OCI-LY1 (cell line): ENCODE measurements around the gene HCFC1.

ENCODE experiments used
- CTCF ChIP-seq: fragments of 200-600 bp; sonication (generic), shearing (Covaris generic); IDR thresholded peaks from 2 replicates; pipeline ENCODE4 v1.5.1; 2017; ENCODE audit warnings: mild to moderate bottlenecking, antibody characterized with exemption, low read length, moderate library complexity, mixed read lengths
- EZH2 ChIP-seq: fragments of 200-600 bp; sonication (generic), shearing (Covaris generic); IDR thresholded peaks from 2 replicates; pipeline ENCODE4 v1.8.0; 2017; ENCODE audit warnings: borderline replicate concordance, mixed run types, mild to moderate bottlenecking, antibody characterized with exemption, low read length, moderate library complexity, mixed read lengths

GRCh38 chrX:153961292-153961691, 10.3 kb downstream of the HCFC1 start:
- no peak for TF ChIP-seq CTCF
- TF ChIP-seq EZH2: no peak
